Loucy (cell line): ENCODE data around the gene XCR1.

ENCODE experiments used
- CTCF ChIP-seq: fragments of 200-600 bp; sonication (generic); conservative IDR thresholded peaks from 2 replicates; pipeline ENCODE4 v1.5.1; 2014; ENCODE audit warnings: mild to moderate bottlenecking, antibody characterized with exemption, low read length
- EZH2phosphoT487 ChIP-seq: fragments of 200-600 bp; IDR thresholded peaks from 2 replicates; pipeline ENCODE4 v1.6.1; 2018; ENCODE audit warnings: antibody characterized with exemption, mild to moderate bottlenecking, moderate library complexity, borderline replicate concordance

- TF ChIP-seq CTCF (no peak), EZH2phosphoT487 (no peak)
These were observed 21.8 kb upstream of the XCR1 start for GRCh38 chr3:46049093-46049492.
